ENCODE measurements around the gene CNRIP1. TPM values are rescaled to one million over a fixed set of nuclear protein-coding genes. Genes with fewer than 3 reads are reported as not detected.

CNRIP1 gene
- total RNA-seq, 1 experiment from 2014 or later, result not detected

- CTCF ChIA-PET, result interaction anchor here (0.7 to 1.0 kb wide), 2 partner anchors 82 to 235 kb away, joined by 3 read pairs; no protein-coding TSS in a partner anchor
- no peaks in the 10 kb centered on the region for H3K9me3 ChIP-seq
- Mint-ChIP-seq H3K4me3 (ENCODE audit: unreplicated experiment) (no peak overlapping the region), H3K9me3 (ENCODE audit: unreplicated experiment) (no peaks in the 10 kb centered on the region), H3K27me3 (ENCODE audit: insufficient read depth, unreplicated experiment) (no peaks in the 10 kb centered on the region), H3K27ac (ENCODE audit: unreplicated experiment) (no peak overlapping the region), H3K36me3 (ENCODE audit: insufficient read depth, unreplicated experiment) (no peaks in the 10 kb centered on the region), H3K4me1 (ENCODE audit: low read depth, unreplicated experiment) (no peaks in the 10 kb centered on the region)
- no peaks in the 10 kb centered on the region for H3K36me3 ChIP-seq (ENCODE audit: control insufficient read depth, insufficient read depth, low read length)
- H3K27me3 ChIP-seq (replicated peaks; ENCODE audit: control insufficient read depth, insufficient read depth, low read length), result no peaks in the 10 kb centered on the region
- POLR2A ChIA-PET, result no interaction called here
- TF ChIP-seq, protein P1, sequence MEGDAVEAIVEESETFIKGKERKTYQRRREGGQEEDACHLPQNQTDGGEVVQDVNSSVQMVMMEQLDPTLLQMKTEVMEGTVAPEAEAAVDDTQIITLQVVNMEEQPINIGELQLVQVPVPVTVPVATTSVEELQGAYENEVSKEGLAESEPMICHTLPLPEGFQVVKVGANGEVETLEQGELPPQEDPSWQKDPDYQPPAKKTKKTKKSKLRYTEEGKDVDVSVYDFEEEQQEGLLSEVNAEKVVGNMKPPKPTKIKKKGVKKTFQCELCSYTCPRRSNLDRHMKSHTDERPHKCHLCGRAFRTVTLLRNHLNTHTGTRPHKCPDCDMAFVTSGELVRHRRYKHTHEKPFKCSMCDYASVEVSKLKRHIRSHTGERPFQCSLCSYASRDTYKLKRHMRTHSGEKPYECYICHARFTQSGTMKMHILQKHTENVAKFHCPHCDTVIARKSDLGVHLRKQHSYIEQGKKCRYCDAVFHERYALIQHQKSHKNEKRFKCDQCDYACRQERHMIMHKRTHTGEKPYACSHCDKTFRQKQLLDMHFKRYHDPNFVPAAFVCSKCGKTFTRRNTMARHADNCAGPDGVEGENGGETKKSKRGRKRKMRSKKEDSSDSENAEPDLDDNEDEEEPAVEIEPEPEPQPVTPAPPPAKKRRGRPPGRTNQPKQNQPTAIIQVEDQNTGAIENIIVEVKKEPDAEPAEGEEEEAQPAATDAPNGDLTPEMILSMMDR (IDR thresholded peaks at IDR 0.05; ENCODE audit: insufficient read depth in 1 of 2, low read depth in 1 of 2, low read length in 1 of 2, severe bottlenecking in 1 of 2, unreplicated experiment in 1 of 2), result no peak
- H3K4me3 ChIP-seq (ENCODE audit: low read depth, low read length), result no peak overlapping the region
- DNase-seq, result no peak
- H3K4me1 ChIP-seq, result no peaks in the 10 kb centered on the region
- no TSS peak for BruUV-seq (replicated peaks)
- intact Hi-C loops (cut with micrococcal nuclease; ENCODE audit: unreplicated experiment), result no loop called here
Measured at GRCh38 chr2:68359889-68360288, 40.1 kb upstream of the CNRIP1 start.

DNA sequence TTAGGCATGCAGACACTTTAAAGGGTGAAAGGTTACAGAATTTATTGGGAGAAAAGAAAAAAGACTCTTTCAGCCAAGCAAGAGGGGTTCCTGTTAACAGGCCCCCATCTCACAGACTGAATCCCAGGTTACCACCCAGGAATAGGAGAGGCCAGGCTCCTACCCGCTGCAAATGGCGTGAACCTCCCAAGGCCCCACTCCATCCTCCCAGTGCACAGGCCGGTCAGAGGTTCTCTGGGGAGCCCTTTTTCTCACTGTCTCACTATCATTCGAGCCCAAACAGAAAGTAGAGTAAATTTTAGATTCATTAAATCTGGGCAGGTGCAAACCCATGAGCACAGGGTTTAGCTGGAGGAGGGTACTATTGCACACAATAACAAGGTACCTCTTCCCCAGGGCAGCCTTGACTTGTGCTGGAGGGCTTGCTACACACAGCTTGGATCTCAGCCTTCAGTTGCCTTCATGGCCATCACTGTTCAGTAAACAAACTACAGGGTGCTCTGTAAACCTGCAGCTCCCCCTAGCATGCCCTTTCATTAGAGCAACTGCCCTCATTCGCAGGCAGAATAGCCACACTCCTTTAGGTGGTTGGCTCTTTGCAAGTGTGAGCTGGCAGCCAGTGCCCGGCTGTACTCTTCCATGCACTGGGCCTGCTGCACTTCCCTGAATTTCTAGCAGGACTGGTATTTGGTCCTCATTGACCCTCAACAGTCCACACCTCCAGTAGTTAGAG lies 38.0 kb upstream of the CNRIP1 start:
- Mint-ChIP-seq H3K4me3 (ENCODE audit: unreplicated experiment) (no peak overlapping the region), H3K9me3 (ENCODE audit: unreplicated experiment) (no peaks in the 10 kb centered on the region), H3K36me3 (ENCODE audit: insufficient read depth, unreplicated experiment) (no peaks in the 10 kb centered on the region), H3K27ac (ENCODE audit: unreplicated experiment) (no peak overlapping the region), H3K4me1 (ENCODE audit: low read depth, unreplicated experiment) (no peaks in the 10 kb centered on the region), H3K27me3 (ENCODE audit: insufficient read depth, unreplicated experiment) (peaks cover under 1% of the 10 kb centered on the region)
- H3K9me3 ChIP-seq, result no peaks in the 10 kb centered on the region
- no peak overlapping the region for H3K4me3 ChIP-seq (ENCODE audit: low read depth, low read length)
- H3K4me1 ChIP-seq, result no peaks in the 10 kb centered on the region
- H3K36me3 ChIP-seq (ENCODE audit: control insufficient read depth, insufficient read depth, low read length), result no peaks in the 10 kb centered on the region
- TF ChIP-seq, protein P1 (IDR thresholded peaks at IDR 0.05; ENCODE audit: insufficient read depth in 1 of 2, low read depth in 1 of 2, low read length in 1 of 2, severe bottlenecking in 1 of 2, unreplicated experiment in 1 of 2), result peak in 1 of 2 experiments; percentile 18
- intact Hi-C loops (cut with micrococcal nuclease; ENCODE audit: unreplicated experiment), result no loop called here
- no peaks in the 10 kb centered on the region for H3K27me3 ChIP-seq (replicated peaks; ENCODE audit: control insufficient read depth, insufficient read depth, low read length)
- BruUV-seq (replicated peaks), result no TSS peak
- peak; percentile 39 to 45 for DNase-seq
- CTCF ChIA-PET, result interaction anchor here (0.5 to 1.2 kb wide), 5 partner anchors 15 to 84 kb away, joined by 3 to 5 read pairs (median 3); no protein-coding TSS in a partner anchor
- POLR2A ChIA-PET, result no interaction called here

GRCh38 chr2:68356599-68357239 lies 37.0 kb upstream of the CNRIP1 start:
- DNase-seq, result no peak
- Mint-ChIP-seq H3K4me1 (ENCODE audit: low read depth, unreplicated experiment) (no peaks in the 10 kb centered on the region), H3K27me3 (ENCODE audit: insufficient read depth, unreplicated experiment) (peaks cover 5% of the 10 kb centered on the region), H3K9me3 (ENCODE audit: unreplicated experiment) (no peaks in the 10 kb centered on the region), H3K27ac (ENCODE audit: unreplicated experiment) (no peak overlapping the region), H3K36me3 (ENCODE audit: insufficient read depth, unreplicated experiment) (no peaks in the 10 kb centered on the region), H3K4me3 (ENCODE audit: unreplicated experiment) (no peak overlapping the region)
- Histone ChIP-seq H3K9me3 (no peaks in the 10 kb centered on the region), H3K36me3 (ENCODE audit: control insufficient read depth, insufficient read depth, low read length) (no peaks in the 10 kb centered on the region), H3K4me3 (ENCODE audit: low read depth, low read length) (no peak overlapping the region), H3K27me3 (replicated peaks; ENCODE audit: control insufficient read depth, insufficient read depth, low read length) (no peaks in the 10 kb centered on the region), H3K4me1 (no peaks in the 10 kb centered on the region)
- intact Hi-C loops (cut with micrococcal nuclease; ENCODE audit: unreplicated experiment), result no loop called here
- TF ChIP-seq, protein P1 (IDR thresholded peaks at IDR 0.05; ENCODE audit: insufficient read depth in 1 of 2, low read depth in 1 of 2, low read length in 1 of 2, severe bottlenecking in 1 of 2, unreplicated experiment in 1 of 2), result no peak
- no TSS peak for BruUV-seq (replicated peaks)
- CTCF ChIA-PET, result no interaction called here
- POLR2A ChIA-PET, result no interaction called here

Data from Caco-2 (cell line).